GM19397 (cell line): ENCODE results near the gene CREB3.
A peak's percentile ranks its signal among the peaks of the same experiment; 100 is the strongest.

Experiments
- ATAC-seq: cut with Tn5 transposase; IDR thresholded peaks from one replicate; pipeline ENCODE4 v1.9.1; 2021; ENCODE audit warnings: mild to moderate bottlenecking, moderate library complexity; ENCODE audit not compliant: unreplicated experiment

CREB3 gene

GRCh38 chr9:35748242-35748857, 15.9 kb downstream of the CREB3 start:
- no peak for ATAC-seq

DNA sequence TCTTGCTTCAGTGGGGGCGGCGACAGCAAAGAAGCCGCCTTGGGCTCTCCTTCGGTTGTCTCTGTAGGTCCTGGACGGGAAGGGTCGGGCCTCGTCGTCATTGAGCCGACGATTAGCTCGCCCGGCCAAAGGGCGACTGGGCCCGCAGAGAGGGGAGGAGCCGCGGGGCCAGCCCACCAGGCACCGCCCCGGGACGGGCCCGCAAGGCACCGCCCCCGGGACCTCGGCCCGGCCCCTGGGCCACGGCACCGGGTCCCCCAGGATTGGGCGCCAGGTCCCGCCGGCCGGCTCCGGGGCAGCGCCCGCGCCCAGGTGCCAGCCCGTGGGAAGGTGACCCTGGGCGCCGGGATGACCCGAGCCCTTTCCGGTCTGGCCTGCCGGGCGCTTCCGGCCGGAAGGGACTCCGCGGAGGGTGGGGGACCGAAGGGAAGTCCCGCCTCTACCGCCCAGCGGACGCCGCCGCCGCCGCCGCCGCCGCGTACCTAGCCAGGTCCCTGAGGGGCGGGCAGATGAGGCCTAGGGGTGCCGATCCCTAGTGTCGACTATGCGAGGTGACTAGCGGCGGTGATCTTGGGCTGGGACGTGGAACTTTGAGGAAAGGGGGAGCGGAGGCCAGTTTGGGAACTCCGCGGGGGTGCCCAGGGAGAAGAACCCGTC, 16.5 kb downstream of the CREB3 start, which contains the start of the genes GBA2 and RGP1:
Gene GBA2, minus strand, starts transcription at position 371 of the 657 bp plus-strand sequence. CDS start 524 bp downstream, outside the sequence.
Gene RGP1, plus strand, starts transcription at position 430 of the 657 bp plus-strand sequence. CDS start 469 bp downstream, outside the sequence.
- ATAC-seq = peak; percentile 82

DNA sequence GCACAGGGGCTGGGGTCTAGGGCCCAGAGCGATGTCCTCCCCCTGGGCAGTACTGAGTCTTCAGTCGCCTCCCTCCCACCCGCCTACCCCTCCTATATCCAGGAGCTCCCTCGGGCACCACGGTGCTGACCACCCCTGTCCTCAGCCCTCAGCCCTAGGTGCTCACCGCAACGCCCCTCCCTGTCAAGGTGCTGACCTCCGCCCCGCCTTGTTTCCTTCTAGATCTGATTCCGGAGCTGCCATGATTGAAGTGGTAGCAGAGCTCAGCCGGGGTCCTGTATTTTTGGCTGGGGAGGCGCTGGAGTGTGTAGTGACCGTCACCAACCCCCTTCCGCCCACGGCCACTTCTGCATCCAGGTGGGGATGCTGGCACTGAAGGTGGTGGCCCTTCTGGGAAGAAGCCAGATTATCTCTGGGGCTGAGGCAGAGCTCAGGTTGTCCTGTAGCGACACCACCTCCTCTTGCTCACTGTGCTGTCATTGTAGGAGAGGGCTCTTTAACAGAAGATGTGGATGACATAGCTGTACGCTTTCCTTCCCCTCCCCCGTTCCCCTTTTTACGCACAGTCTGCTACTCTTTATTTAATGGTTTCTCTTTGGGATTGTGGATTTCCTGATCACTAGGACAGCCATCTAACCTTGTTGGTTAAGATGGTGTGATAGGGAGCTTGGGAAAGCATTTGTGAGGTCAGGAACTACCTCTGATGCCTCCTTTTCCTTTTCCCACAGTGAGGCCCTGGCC, 17.2 kb downstream of the CREB3 start:
- peak; percentile 29 for ATAC-seq

- no peak for ATAC-seq
Measured at GRCh38 chr9:35750256-35750531, 17.7 kb downstream of the CREB3 start.

GRCh38 chr9:35753466-35753865, 21.0 kb downstream of the CREB3 start:
- ATAC-seq = no peak

- ATAC-seq = no peak
Measured at GRCh38 chr9:35754264-35754663, 21.8 kb downstream of the CREB3 start, which contains the start of gene MSMP. TSS of gene MSMP (minus strand) at chr9:35754276. CDS start at chr9:35754129, 147 bp downstream.

DNA sequence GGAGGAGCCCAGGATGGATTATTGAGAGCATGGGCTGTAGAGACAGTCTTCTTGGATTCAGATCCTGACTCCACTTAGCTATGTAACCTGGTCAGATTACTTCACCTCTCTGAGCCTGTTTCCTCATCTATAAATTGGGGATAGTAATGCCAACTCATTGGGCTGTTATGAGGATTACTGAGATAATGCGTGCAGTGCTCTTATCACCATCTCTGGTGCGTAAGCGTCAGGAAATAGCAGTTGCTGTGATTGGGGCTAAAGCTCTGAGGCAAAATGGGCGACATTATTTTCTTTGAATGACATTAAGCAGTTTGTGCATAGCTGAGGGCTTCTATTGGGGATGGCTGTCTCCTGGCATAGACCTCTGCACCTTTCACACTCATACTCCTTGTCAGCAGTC, 22.6 kb downstream of the CREB3 start:
- no peak for ATAC-seq

- ATAC-seq = peak; percentile 63
Measured at GRCh38 chr9:35756275-35757225, 24.1 kb downstream of the CREB3 start.

DNA sequence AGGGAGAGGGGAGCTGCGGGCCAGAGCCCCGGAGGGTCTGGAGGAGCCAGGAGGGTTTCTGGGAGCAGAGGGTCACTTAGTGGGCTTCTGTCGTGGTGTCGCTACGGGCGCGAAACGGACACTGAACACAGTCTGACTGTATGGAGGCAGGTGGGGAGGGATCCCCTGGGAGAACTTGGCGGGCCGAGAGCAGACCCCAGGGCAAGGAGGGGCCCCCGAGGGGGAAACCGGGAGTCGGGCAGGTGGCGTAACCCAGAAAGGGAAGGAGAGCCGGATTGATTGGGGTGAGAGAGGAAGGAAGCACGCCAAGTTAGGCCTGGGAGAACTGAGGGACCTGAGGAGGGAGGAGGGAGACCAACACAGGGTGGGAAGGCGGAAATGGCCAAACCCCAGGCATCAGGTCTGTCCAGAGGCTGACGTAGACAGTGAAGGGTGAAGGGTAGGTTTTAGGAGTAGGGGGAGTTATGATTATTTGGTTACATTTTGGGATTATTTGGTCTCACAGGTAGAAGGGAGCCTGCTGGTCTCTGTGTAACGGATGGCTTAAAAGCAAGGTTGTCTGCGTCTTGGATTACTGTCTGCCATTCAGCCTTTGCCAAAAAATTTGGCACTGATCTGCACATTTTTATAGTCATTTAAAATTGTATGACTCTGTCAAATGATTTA, 24.9 kb downstream of the CREB3 start:
- ATAC-seq = peak; percentile 45

- ATAC-seq = no peak
Measured at GRCh38 chr9:35757892-35758275, 25.4 kb downstream of the CREB3 start.

DNA sequence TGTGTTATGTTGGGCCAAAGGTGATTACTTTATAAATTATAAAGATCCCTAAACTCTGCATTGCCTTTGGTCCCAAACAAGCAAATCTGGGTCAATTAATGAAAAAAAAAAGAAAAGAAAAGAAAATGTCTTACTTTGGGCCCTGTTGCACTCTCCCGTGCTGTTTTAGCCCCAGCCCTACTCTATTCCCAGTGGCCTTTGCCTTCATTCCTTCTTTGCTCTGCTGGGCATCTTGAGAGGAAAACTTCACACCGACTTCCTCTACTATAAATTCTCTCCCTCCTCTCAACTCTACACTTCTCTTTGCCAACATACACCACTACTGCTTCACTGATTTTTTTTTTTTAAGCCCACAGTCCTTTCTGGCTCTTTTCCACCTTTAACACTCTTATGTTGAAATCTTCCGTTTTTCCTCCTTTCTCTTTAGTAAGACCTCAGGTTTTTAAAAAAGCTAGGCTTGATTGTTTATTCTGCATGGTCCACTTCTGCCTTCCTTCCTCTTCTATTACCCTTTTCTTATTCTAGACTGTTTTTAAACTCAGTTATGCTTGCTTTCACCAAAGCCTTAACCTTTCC, 26.1 kb downstream of the CREB3 start:
- ATAC-seq = no peak

DNA sequence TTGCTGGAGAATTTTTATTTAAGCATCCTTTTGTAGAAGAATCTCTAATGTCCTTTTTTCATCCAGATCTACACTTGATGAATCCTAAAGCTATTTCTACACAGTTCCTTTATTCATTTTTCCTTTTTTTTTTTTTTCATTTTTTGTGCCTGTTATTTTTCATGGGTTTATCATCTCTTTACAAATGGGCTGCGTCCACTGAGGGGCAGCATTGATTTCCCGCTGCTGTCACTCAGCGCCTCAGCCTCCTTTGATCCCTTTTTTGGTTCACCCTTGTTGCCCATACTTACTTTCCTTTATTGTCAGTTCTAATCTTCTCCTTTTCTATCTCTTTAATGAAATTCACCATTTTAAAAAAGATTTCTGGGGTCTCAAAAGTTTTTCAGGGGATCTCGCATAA, 27.3 kb downstream of the CREB3 start:
- no peak for ATAC-seq

GRCh38 chr9:35760651-35761050, 28.2 kb downstream of the CREB3 start:
- no peak for ATAC-seq

DNA sequence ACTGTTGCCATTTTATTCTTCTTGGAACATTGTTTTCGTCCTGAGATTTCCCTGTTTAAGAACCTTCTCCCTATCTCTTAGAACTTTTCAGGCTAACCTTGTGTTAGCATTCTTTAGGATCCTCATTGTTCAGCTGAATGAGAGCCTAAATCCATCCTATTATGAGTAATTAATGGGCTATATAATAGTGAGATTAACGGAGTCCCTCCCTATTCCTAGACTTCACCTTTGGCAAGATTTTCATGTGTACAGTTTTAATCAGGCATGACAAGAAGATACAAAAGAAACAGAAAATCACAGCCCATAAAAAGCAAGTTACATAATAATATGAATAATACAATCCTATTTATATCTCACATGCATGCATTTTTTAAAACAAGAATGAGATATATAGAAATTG, 30.7 kb downstream of the CREB3 start:
- no peak for ATAC-seq

DNA sequence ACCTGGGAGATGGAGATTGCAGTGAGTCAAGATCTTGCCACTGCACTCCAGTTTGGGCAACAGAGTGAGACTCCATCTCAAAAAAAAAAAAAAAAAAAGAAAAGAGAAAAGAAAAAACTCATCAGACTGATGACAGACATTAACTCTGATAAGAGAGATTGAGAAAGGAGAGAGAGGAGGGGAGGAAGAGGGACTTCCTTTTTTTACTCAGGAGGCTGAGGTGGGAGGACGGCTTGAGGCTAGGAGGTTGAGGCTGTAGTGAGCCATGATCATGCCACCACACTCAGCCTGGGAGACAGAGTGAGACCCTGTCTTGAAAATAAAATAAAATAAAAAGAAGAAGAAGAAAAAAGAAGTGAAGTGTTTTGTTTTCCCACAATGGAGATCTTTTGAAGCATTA, 31.3 kb downstream of the CREB3 start:
- no peak for ATAC-seq

GRCh38 chr9:35766997-35767396, 34.5 kb downstream of the CREB3 start:
- no peak for ATAC-seq

- no peak for ATAC-seq
Measured at GRCh38 chr9:35767458-35767857, 35.0 kb downstream of the CREB3 start.

DNA sequence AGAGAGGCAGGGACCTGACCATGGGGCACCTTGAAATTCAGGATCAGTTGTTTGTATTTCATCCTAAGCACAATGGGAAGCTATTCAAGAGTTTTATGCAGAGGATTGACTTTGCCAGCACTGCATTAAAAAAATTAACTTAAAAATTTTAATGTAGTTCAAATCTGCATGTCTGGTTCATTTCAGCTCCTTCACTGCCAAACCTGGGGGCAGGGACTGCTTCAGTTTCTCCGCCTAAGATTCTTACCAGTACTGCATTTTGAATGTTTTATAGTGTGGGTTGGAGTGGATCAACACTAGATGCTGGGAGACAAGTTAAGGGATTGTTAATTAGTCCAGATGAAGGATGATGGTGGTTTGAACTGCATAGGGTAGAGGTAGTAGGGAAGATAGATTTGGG, 37.3 kb downstream of the CREB3 start:
- ATAC-seq = no peak

DNA sequence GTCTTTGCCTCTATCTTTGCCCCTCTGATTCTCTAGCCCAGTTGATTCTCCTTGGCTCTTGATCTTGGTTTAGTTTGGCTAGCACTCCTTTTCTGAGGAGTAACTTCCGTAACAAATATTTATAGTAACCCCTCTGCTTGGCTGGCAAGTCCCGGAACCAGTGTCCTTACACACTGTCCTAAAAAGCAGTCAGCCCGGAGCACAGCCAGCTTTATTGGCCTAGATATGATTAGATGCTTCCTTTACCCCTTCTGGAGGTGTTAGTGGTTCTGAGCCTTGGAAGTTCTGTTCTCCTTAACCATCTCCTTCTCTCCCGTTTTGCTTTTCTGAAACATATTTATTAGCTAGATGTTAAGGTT, 38.6 kb downstream of the CREB3 start:
- ATAC-seq = no peak

DNA sequence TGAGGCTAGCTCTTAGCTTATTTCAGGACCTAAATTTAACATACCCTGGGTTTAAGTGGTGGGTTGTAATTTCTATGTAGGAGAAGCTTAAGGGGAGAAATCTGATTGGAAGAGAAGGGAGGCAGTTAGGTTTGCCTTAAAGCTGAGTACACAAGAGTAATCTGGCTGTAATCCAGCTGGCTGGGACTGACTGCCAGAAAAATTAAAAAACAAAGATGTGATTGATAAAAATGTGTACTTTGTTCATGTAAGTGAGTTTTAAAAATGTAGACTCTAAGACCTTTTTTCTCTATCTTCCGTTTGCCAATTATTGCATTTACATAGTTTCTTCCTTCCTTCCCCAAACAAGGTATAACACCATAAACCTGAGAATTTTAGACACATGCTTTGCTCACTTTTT, 39.1 kb downstream of the CREB3 start:
- no peak for ATAC-seq
